Stimulated activated CD8-positive, alpha-beta memory T cell treated with anti-CD3 and anti-CD28 coated beads, Interleukin-4, amount 100 ng/mL, for 1 hour (primary cell): ENCODE results near the gene TMEM135.
"Not testable (repeated sequence)": the region's sequence is repeated elsewhere in the genome, so short reads cannot be mapped to it uniquely, and the experiment has no call there.

Experiments
- DNase-seq, 2 donors: peaks; one replicate each; pipeline ENCODE4 v3.0.0-alpha.2; 2020; ENCODE audit warnings: low read depth in 2 of 2, low spot score in 1 of 2

The TMEM135 gene

GRCh38 chr11:87255589-87255988 lies 217.9 kb downstream of the TMEM135 start:
- DNase-seq = no peak

GRCh38 chr11:87256694-87257340 lies 219.1 kb downstream of the TMEM135 start:
- no peak for DNase-seq

- DNase-seq = no peak
Observed at GRCh38 chr11:87258171-87258833, 220.6 kb downstream of the TMEM135 start.

- DNase-seq = no peak
Observed at GRCh38 chr11:87259736-87260135, 222.0 kb downstream of the TMEM135 start.

GRCh38 chr11:87260811-87261210 lies 223.1 kb downstream of the TMEM135 start:
- DNase-seq = no peak

- no peak for DNase-seq
Observed at GRCh38 chr11:87263264-87263838, 225.6 kb downstream of the TMEM135 start.

GRCh38 chr11:87263979-87264378 lies 226.2 kb downstream of the TMEM135 start:
- no peak for DNase-seq

GRCh38 chr11:87265132-87265531 lies 227.4 kb downstream of the TMEM135 start:
- no peak for DNase-seq

- DNase-seq = no peak
Observed at GRCh38 chr11:87265979-87266378, 228.2 kb downstream of the TMEM135 start.

GRCh38 chr11:87266751-87267150 lies 229.0 kb downstream of the TMEM135 start:
- no peak for DNase-seq

- DNase-seq = not testable (repeated sequence)
Observed at GRCh38 chr11:87271951-87272350, 234.2 kb downstream of the TMEM135 start.

GRCh38 chr11:87275176-87275575 lies 237.4 kb downstream of the TMEM135 start:
- DNase-seq = no peak

GRCh38 chr11:87280143-87280542 lies 242.4 kb downstream of the TMEM135 start:
- DNase-seq = no peak

- DNase-seq = no peak
Observed at GRCh38 chr11:87281496-87281895, 243.8 kb downstream of the TMEM135 start.

GRCh38 chr11:87284306-87284705 lies 246.6 kb downstream of the TMEM135 start:
- DNase-seq = no peak

GRCh38 chr11:87285674-87286073 lies 247.9 kb downstream of the TMEM135 start:
- not testable (repeated sequence) for DNase-seq

- DNase-seq = no peak
Observed at GRCh38 chr11:87286338-87286737, 248.6 kb downstream of the TMEM135 start.

GRCh38 chr11:87290304-87290922 lies 252.7 kb downstream of the TMEM135 start:
- DNase-seq = no peak

GRCh38 chr11:87292598-87292997 lies 254.9 kb downstream of the TMEM135 start:
- DNase-seq = no peak

GRCh38 chr11:87295237-87295636 lies 257.5 kb downstream of the TMEM135 start:
- no peak for DNase-seq

GRCh38 chr11:87296627-87297026 lies 258.9 kb downstream of the TMEM135 start:
- DNase-seq = no peak

- DNase-seq = no peak
Observed at GRCh38 chr11:87298155-87298554, 260.4 kb downstream of the TMEM135 start.
